Measurements from ENCODE around the gene DNAJB13. TPM values are rescaled to one million over a fixed set of nuclear protein-coding genes. Genes with fewer than 3 reads are reported as not detected.

The DNAJB13 gene, protein sequence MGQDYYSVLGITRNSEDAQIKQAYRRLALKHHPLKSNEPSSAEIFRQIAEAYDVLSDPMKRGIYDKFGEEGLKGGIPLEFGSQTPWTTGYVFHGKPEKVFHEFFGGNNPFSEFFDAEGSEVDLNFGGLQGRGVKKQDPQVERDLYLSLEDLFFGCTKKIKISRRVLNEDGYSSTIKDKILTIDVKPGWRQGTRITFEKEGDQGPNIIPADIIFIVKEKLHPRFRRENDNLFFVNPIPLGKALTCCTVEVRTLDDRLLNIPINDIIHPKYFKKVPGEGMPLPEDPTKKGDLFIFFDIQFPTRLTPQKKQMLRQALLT
- total RNA-seq (2013; cell fraction: nucleolus; rRNA removed): 0.56 and 0.61 TPM in 2 replicates
- total RNA-seq (2014; rRNA removed) (not detected in 2 replicates), total RNA-seq (2014; rRNA removed; fragmentation: Illumina TruSeq; extraction: Trizol) (not detected in 2 replicates), total RNA-seq (2021) (not detected in 2 replicates), polyA plus RNA-seq (2011; rRNA removed) (0.76 and 0.86 TPM in 2 replicates), polyA plus RNA-seq (2014; fragmentation: Illumina TruSeq; extraction: Trizol) (0.07 TPM in 1 of 2 replicates, not detected in the other), polyA plus RNA-seq (2014; fragmentation: Nextera tagmentation; extraction: Ambion mirVana) (not detected), polyA plus RNA-seq (2014; rRNA removed) (0.15 TPM in 1 of 2 replicates, not detected in the other), polyA plus RNA-seq (2016; fragmentation: Nextera tagmentation; extraction: Ambion mirVana) (not detected), polyA minus RNA-seq (2011; rRNA and poly(A)+ RNA removed) (0.21 TPM in 1 of 2 replicates, not detected in the other), Bru-seq, nascent RNA (percentile 34 among the genes with signal in this experiment), BruChase-seq, experiment 1, labeled RNA remaining after a 6-hour chase (percentile 40 among the genes with signal in this experiment), BruChase-seq, experiment 2, labeled RNA remaining after a 2-hour chase (percentile 24 among the genes with signal in this experiment)
- not detected for polyA plus RNA-seq (2011; ENCODE audit: low read depth)
- polyA plus RNA-seq (2011; cell fraction: cytosol; rRNA removed): 0.33 and 0.34 TPM in 2 replicates
- polyA plus RNA-seq (2011; cell fraction: nucleus; rRNA removed): 1.1 and 1.3 TPM in 2 replicates
- 0.14 and 0.26 TPM in 2 replicates for polyA plus RNA-seq (2012)
- not detected in 2 replicates for polyA minus RNA-seq (2011; cell fraction: cytosol; rRNA and poly(A)+ RNA removed)
- polyA minus RNA-seq (2011; cell fraction: nucleus; rRNA and poly(A)+ RNA removed): 0.60 TPM in 1 of 2 replicates, not detected in the other
- long read RNA-seq, experiment 1: 0 reads
- long read RNA-seq, experiment 2, partial matches to known transcripts: 0 of 1 reads
- long read RNA-seq, experiment 2, other reads (novel, unspliced or antisense): 1 of 1 reads

DNA sequence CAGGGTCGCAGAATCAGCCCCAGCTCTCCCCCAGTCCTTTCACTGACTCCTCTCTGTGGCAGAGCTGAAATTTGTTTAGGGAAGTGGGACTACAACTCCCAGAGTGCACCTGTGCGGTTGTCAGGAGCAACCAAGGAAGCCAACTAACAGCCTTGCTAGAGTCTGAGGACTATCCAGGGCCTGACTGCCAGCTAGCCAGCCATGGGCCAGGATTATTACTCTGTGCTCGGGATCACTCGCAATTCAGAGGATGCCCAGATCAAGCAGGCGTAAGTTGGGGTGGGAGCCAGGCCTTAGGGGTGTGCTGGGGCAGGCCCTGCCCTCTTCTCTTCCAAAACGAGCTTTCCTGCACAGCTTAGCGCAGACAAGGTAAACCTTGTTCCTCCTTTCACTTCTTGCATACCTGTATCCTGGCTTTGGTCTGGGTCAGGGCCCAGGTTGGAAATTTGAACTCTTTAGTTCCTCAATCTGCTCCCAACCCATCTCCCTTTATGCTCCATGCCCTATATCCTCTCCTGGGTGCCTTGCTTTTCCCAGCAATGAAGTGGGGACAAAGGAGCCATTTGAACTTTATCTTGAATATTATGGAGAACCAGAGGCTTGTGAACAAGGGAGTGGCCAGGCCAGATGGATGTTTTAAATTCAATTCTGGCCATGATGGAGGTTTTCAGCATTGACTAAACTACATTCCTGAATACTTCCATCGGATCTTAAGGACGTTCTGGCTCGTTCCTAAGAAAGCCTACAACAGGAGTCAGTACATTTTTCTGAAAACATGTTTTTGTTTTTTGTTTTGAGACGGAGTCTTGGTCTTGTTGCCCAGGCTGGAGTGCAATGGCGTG is at the start of gene DNAJB13:
TSS of gene DNAJB13 (plus strand) at position 158 of the 842 bp plus-strand sequence. CDS start at position 202, 44 bp downstream.
- Histone ChIP-seq H3K4me1 (ENCODE audit: control insufficient read depth, insufficient read depth, low read length) (peaks cover 3% of the 10 kb centered on the region; the same call in 1 of the 2 replicates), H3K27ac (ENCODE audit: control insufficient read depth, insufficient read depth) (no peak within 1 kb of the TSS), H3K9ac (ENCODE audit: control insufficient read depth, insufficient read depth, low read length) (no peak within 1 kb of the TSS), H3K27me3 (replicated peaks in 1 of 2; ENCODE audit: control insufficient read depth in 2 of 2, insufficient read depth in 2 of 2, low read length in 1 of 2) (no peaks in the 10 kb centered on the region), H2AFZ (ENCODE audit: control insufficient read depth, low read depth, low read length) (no peak within 1 kb of the TSS), H3K9me3 (replicated peaks; ENCODE audit: control insufficient read depth, insufficient read depth, low read length) (no peaks in the 10 kb centered on the region), H3K79me2 (ENCODE audit: control insufficient read depth, insufficient read depth, low read length) (no peaks in the 10 kb centered on the region), H4K20me1 (ENCODE audit: control insufficient read depth, insufficient read depth) (no peaks in the 10 kb centered on the region), H3K36me3 (ENCODE audit: control insufficient read depth in 2 of 2, insufficient read depth in 2 of 2, low read length in 1 of 2) (no peaks in the 10 kb centered on the region), H3K4me2 (ENCODE audit: control insufficient read depth, insufficient read depth) (no peak within 1 kb of the TSS), H3K4me3 (no peak within 1 kb of the TSS)
- ChIA-PET SMC1A (ENCODE audit: uncharacterized antibody, unreplicated experiment) (interaction anchor here (0.9 to 1.3 kb wide), 3 partner anchors 10 to 370 kb away, joined by 3 to 4 read pairs (median 3); no protein-coding TSS in a partner anchor), CTCF (interaction anchor here (1.7 kb wide), 1 partner anchor 13 kb away, joined by 6 read pairs; no protein-coding TSS in a partner anchor), POLR2A (no interaction called here), RAD21 (ENCODE audit: unreplicated experiment) (interaction anchor here (1.3 kb wide), 1 partner anchor 13 kb away, joined by 5 read pairs; no protein-coding TSS in a partner anchor)
- in situ Hi-C loops (cut with MboI): no loop called here
- peak; percentile 98 for ATAC-seq
- FAIRE-seq: no peak
- 62% methylated on average over 12 of the region's 12 CpGs for WGBS (ENCODE audit: insufficient coverage, insufficient replicate concordance, low lambda C conversion rate, missing lambda C conversion rate)
- intact Hi-C loops (cut with micrococcal nuclease; ENCODE audit: unreplicated experiment): no loop called here
- no TSS peak for BruUV-seq (replicated peaks)
- peak; percentile 23 for DNase-seq (ENCODE audit: low read depth, low spot score)
- peak; percentile 73 for TF ChIP-seq MXI1 (IDR thresholded peaks at IDR 0.05; ENCODE audit: low read depth, low read length)
- TF ChIP-seq, protein P1, sequence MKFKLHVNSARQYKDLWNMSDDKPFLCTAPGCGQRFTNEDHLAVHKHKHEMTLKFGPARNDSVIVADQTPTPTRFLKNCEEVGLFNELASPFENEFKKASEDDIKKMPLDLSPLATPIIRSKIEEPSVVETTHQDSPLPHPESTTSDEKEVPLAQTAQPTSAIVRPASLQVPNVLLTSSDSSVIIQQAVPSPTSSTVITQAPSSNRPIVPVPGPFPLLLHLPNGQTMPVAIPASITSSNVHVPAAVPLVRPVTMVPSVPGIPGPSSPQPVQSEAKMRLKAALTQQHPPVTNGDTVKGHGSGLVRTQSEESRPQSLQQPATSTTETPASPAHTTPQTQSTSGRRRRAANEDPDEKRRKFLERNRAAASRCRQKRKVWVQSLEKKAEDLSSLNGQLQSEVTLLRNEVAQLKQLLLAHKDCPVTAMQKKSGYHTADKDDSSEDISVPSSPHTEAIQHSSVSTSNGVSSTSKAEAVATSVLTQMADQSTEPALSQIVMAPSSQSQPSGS (IDR thresholded peaks at IDR 0.05; ENCODE audit: low read length): no peak
- peak; percentile 88 for TF ChIP-seq HCFC1 (IDR thresholded peaks at IDR 0.05; ENCODE audit: low read length)
- TF ChIP-seq IKZF2 (IDR thresholded peaks at IDR 0.05): no peak
- TF ChIP-seq, protein P2, sequence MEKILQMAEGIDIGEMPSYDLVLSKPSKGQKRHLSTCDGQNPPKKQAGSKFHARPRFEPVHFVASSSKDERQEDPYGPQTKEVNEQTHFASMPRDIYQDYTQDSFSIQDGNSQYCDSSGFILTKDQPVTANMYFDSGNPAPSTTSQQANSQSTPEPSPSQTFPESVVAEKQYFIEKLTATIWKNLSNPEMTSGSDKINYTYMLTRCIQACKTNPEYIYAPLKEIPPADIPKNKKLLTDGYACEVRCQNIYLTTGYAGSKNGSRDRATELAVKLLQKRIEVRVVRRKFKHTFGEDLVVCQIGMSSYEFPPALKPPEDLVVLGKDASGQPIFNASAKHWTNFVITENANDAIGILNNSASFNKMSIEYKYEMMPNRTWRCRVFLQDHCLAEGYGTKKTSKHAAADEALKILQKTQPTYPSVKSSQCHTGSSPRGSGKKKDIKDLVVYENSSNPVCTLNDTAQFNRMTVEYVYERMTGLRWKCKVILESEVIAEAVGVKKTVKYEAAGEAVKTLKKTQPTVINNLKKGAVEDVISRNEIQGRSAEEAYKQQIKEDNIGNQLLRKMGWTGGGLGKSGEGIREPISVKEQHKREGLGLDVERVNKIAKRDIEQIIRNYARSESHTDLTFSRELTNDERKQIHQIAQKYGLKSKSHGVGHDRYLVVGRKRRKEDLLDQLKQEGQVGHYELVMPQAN (conservative IDR thresholded peaks at IDR 0.05): 0 out of 2 replicates have a peak, but pooled peaks have one; percentile 36
- TF ChIP-seq SIX5 (IDR thresholded peaks at IDR 0.05; ENCODE audit: low read depth, low read length, severe bottlenecking): peak; percentile 84
- TF ChIP-seq IRF4 (IDR thresholded peaks at IDR 0.05; ENCODE audit: low read depth, low read length): no peak
- TF ChIP-seq, protein P3, sequence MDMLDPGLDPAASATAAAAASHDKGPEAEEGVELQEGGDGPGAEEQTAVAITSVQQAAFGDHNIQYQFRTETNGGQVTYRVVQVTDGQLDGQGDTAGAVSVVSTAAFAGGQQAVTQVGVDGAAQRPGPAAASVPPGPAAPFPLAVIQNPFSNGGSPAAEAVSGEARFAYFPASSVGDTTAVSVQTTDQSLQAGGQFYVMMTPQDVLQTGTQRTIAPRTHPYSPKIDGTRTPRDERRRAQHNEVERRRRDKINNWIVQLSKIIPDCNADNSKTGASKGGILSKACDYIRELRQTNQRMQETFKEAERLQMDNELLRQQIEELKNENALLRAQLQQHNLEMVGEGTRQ (IDR thresholded peaks at IDR 0.05; ENCODE audit: borderline replicate concordance, low read depth, low read length): no peak

Measured in GM12878 (cell line).